ENCODE data around the gene DUSP6.

Gene DUSP6

DNA sequence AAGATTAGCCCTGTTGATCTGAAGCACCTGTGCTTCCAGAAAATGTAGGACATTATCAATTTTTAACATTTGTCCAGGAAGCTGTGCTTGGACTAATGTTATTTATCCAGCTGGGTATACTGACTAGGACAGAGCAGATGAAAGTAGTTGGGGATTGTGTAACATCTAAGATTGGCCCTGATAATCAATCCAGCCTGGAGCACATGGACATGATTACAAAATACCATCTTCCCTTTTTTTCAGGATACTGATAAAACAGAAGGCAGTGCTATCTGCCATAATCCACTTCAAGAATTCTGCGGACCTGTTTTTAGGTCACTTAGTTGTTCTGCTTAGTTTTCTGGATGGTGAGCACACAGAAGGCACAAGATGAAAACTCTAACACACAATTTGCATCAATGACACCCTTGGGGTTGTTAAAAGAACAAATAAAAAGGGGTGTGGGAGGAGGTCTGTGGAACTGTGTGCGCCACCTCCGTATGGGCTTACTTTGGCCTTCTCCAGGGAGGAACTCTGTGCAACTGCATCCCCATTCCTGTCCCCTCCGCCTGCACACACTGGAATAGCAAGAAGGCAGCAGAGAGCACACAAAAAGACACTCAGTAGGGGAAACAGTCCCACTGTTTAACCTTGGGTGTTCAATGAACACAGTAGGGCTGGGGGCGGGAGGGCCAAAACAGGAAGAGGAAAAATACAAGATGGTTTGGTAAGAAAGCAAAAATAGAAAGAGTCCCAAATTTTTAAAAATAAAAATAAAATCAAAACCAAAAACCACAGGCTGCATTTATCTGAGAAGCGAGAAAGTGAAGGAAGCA, 31.1 kb upstream of the DUSP6 start:
- no peak overlapping the region for H3K4me3 ChIP-seq
- no peak for DNase-seq (ENCODE audit: low spot score)
- H3K27ac ChIP-seq = peak overlapping the region; percentile 68 to 75
- TF ChIP-seq, protein P1, sequence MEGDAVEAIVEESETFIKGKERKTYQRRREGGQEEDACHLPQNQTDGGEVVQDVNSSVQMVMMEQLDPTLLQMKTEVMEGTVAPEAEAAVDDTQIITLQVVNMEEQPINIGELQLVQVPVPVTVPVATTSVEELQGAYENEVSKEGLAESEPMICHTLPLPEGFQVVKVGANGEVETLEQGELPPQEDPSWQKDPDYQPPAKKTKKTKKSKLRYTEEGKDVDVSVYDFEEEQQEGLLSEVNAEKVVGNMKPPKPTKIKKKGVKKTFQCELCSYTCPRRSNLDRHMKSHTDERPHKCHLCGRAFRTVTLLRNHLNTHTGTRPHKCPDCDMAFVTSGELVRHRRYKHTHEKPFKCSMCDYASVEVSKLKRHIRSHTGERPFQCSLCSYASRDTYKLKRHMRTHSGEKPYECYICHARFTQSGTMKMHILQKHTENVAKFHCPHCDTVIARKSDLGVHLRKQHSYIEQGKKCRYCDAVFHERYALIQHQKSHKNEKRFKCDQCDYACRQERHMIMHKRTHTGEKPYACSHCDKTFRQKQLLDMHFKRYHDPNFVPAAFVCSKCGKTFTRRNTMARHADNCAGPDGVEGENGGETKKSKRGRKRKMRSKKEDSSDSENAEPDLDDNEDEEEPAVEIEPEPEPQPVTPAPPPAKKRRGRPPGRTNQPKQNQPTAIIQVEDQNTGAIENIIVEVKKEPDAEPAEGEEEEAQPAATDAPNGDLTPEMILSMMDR (IDR thresholded peaks at IDR 0.05) = no peak

DNA sequence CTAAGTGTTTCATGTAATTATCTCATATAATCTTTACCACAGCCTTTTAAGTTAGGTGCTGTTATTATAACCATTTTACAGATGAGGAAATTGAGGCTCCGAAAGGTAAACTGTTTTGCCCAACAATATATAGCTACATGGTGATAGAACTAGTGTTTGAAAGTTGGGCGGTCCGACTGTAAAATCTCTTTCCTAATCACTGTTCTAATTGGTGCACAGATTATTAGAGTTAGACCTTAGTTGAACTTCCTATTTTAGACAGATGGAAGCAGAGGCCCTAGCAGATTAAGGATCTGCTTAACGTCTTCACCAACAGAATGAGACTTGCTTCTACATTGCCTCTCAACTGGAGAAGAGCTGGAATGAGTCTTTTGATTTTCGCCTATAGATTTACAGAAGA, 30.0 kb upstream of the DUSP6 start:
- H3K4me3 ChIP-seq = no peak overlapping the region
- TF ChIP-seq, protein P1 (IDR thresholded peaks at IDR 0.05) = no peak
- H3K27ac ChIP-seq = no peak overlapping the region
- no peak for DNase-seq (ENCODE audit: low spot score)

DNA sequence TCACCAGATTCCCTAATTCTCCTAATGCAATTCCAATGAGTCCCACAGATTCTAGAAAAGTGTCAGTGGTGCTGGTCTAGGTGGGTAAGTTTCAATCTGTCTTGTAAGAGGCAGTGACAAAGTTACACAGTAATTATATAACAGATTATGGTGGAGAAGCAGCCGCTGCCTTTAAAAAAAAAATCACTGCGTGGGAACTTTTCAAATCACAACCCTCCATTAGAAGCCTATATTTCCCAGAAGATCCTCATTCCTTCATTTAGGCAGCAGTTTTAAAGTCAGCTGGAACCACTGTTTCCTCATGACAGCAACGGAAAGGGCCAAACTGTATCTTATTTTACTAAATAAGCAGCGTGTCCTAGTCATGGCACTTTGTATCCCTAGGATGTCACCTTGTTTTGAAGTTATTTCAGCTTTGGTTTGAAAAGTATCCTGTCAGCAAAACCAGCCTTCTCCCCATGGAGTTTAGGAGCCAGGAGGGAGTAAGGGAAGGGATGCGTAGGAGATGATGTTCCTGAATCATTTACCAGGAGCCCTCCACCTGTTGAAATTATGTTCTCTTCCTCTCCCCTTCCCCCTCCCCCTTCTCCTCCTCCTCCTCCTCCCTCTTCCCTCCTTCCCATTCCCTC, 27.7 kb upstream of the DUSP6 start:
- Histone ChIP-seq H3K4me3 (no peak overlapping the region), H3K27ac (no peak overlapping the region)
- TF ChIP-seq, protein P1 (IDR thresholded peaks at IDR 0.05) = no peak
- DNase-seq (ENCODE audit: low spot score) = no peak

DNA sequence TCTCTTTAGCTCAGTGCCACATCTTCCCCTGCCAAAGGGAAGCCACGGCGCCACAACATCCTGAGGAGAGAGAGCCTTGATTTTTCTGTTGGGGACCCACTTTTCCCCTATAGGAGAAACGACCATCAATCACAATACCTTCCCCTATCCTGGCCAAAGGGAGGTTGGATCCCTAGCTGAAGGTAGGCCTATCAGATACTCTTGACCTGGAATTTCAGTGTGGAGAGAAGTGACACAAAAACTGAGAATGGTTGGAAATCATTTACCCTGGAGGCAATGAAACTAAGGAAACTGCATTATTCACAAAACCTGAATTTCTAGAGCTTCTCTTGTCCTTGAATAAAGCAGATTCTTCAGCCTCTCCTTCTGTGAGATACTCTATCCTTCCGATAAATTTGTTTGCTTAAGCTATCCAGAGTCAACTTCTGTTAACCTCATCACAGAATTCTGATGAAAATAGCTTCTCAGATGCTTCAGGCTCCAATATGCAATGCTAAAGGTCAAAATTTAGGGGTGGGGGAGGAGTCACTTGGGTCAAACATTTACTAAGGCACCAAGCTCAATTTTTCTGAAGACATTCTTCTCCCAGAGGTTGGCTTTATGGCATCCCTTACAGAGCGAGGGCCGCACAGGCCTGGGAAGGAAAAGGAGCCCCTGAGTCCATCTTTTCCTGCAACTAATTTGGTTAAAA, 27.0 kb upstream of the DUSP6 start:
- TF ChIP-seq, protein P1 (IDR thresholded peaks at IDR 0.05) = no peak

DNA sequence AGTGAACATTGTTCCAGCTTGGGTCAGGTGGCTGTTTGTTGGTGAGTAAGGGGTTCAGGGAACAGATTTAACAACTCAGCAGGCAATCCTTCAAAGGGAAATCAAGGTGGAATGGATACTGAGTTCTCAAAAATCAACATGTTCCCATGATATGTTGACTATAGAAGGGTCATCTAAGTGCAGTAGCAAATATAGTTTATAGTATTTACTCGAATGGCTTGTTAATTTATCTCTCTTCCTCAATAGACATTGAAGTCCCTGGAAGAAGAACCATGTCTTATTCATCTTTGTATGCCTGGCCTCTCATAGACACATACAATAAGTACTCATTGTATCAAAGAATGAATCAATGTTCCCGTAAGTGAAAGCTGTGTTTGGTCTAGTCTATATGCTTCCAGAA, 24.5 kb upstream of the DUSP6 start:
- H3K27ac ChIP-seq = no peak overlapping the region
- no peak for DNase-seq (ENCODE audit: low spot score)
- no peak overlapping the region for H3K4me3 ChIP-seq
- TF ChIP-seq, protein P1 (IDR thresholded peaks at IDR 0.05) = no peak

More for the DNA sequence above, 27.0 kb upstream of the DUSP6 start:
- no peak for DNase-seq (ENCODE audit: low spot score)
- Histone ChIP-seq H3K4me3 (no peak overlapping the region), H3K27ac (no peak overlapping the region)

DNA sequence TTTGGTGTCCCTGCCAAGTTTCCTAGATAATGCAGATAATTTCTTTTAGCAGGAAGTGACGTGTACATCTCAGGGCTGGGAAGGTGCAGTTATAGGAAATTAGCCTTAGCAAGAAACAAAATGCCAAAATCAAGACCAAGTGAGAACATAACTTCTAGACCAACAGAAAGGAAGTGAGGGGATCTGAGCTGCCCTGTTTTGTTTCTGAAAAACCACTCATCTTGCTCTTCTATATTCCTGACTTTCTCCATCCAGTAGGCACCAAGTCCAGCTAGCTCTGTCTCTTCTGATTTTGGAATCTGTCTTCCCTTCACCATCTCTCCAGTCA, 23.9 kb upstream of the DUSP6 start:
- Histone ChIP-seq H3K4me3 (no peak overlapping the region), H3K27ac (peak overlapping the region in 1 of 2 donors; percentile 41)
- TF ChIP-seq, protein P1 (IDR thresholded peaks at IDR 0.05) = no peak
- no peak for DNase-seq (ENCODE audit: low spot score)
